Mesendoderm (in vitro differentiated cells): ENCODE results near the gene JAK3.
A peak's percentile ranks its signal among the peaks of the same experiment; 100 is the strongest.

ENCODE experiments used
- DNase-seq: peaks from one replicate; pipeline ENCODE4 v3.0.0; 2013
- H2AK5ac ChIP-seq: 2 replicates; pipeline ENCODE4 v1.6.1; 2013; ENCODE audit warnings: low read length, inconsistent platforms
- H2BK120ac ChIP-seq: 2 replicates; pipeline ENCODE4 v1.6.1; 2013; ENCODE audit warnings: low read depth, mild to moderate bottlenecking, low read length, moderate library complexity, mixed read lengths
- H2BK15ac ChIP-seq: replicated peaks from 2 replicates; pipeline ENCODE4 v1.6.1; 2013; ENCODE audit warnings: low read depth, mild to moderate bottlenecking, moderate library complexity
- H2BK5ac ChIP-seq: 2 replicates; pipeline ENCODE4 v1.6.1; 2013; ENCODE audit warnings: low read length, inconsistent platforms
- H3K18ac ChIP-seq: 2 replicates; pipeline ENCODE4 v1.6.1; 2013; ENCODE audit warnings: mild to moderate bottlenecking, low read length, mixed read lengths
- H3K23ac ChIP-seq: one replicate; pipeline ENCODE4 v1.6.1; 2013; ENCODE audit warnings: low read length
- H3K27ac ChIP-seq: 2 replicates; pipeline ENCODE4 v1.5.1; 2013; ENCODE audit warnings: low read depth, mild to moderate bottlenecking, inconsistent platforms, low read length, moderate library complexity
- H3K27me3 ChIP-seq: 2 replicates; pipeline ENCODE4 v1.6.1; 2013; ENCODE audit warnings: low read length, control low read depth, mild to moderate bottlenecking, inconsistent platforms; ENCODE audit not compliant: insufficient read depth, poor library complexity
- H3K36me3 ChIP-seq: 2 replicates; pipeline ENCODE4 v1.6.1; 2013; ENCODE audit warnings: low read length, inconsistent platforms; ENCODE audit not compliant: control insufficient read depth, insufficient read depth
- H3K4ac ChIP-seq: one replicate; pipeline ENCODE4 v1.6.1; 2013; ENCODE audit warnings: low read depth, mild to moderate bottlenecking, low read length, moderate library complexity
- H3K4me1 ChIP-seq: 2 replicates; pipeline ENCODE4 v1.6.1; 2013; ENCODE audit warnings: low read depth, low read length, inconsistent platforms; ENCODE audit not compliant: control insufficient read depth
- H3K4me2 ChIP-seq: 2 replicates; pipeline ENCODE4 v1.6.1; 2013; ENCODE audit warnings: low read length
- H3K4me3 ChIP-seq: 2 replicates; pipeline ENCODE4 v1.5.1; 2013; ENCODE audit warnings: mild to moderate bottlenecking, low read length
- H3K56ac ChIP-seq: one replicate; pipeline ENCODE4 v1.6.1; 2013; ENCODE audit warnings: low read length
- H3K79me1 ChIP-seq: 2 replicates; pipeline ENCODE4 v1.6.1; 2013; ENCODE audit warnings: low read length, inconsistent platforms
- H3K79me2 ChIP-seq: 2 replicates; pipeline ENCODE4 v1.6.1; 2013; ENCODE audit warnings: mild to moderate bottlenecking, low read length; ENCODE audit not compliant: control insufficient read depth, insufficient read depth
- H3K9ac ChIP-seq: 2 replicates; pipeline ENCODE4 v1.6.1; 2013; ENCODE audit warnings: low read length, inconsistent platforms
- H4K5ac ChIP-seq: one replicate; pipeline ENCODE4 v1.6.1; 2013; ENCODE audit warnings: low read length
- H4K8ac ChIP-seq: one replicate; pipeline ENCODE4 v1.6.1; 2013; ENCODE audit warnings: low read depth, mild to moderate bottlenecking, control low read depth, low read length, moderate library complexity
- WGBS: extraction: QIAGEN DNeasy Blood & Tissue Kit; methylation state at CpG from one replicate; pipeline ENCODE4 v1.1.7; 2013; ENCODE audit warnings: low lambda C conversion rate, missing lambda C conversion rate; ENCODE audit not compliant: insufficient coverage; ENCODE audit errors: extremely low coverage; 5-methylcytosine and 5-hydroxymethylcytosine counted together

JAK3 gene

GRCh38 chr19:17843292-17843827 lies 4.4 kb downstream of the JAK3 start:
- H3K79me2 ChIP-seq = no peaks in the 10 kb centered on the region
- H2BK120ac ChIP-seq = no peak overlapping the region
- no peaks in the 10 kb centered on the region for H3K36me3 ChIP-seq
- no peak overlapping the region for H3K4me2 ChIP-seq
- H4K5ac ChIP-seq = no peak overlapping the region
- H3K27me3 ChIP-seq = no peaks in the 10 kb centered on the region
- WGBS = no CpG with 5 or more reads among the region's 9 CpGs
- H3K9ac ChIP-seq = no peak overlapping the region
- no peak overlapping the region for H3K56ac ChIP-seq
- no peak overlapping the region for H3K23ac ChIP-seq
- DNase-seq = no peak
- no peaks in the 10 kb centered on the region for H3K4me1 ChIP-seq
- H3K4me3 ChIP-seq = no peak overlapping the region
- no peaks in the 10 kb centered on the region for H3K79me1 ChIP-seq
- H3K18ac ChIP-seq = no peak overlapping the region
- H2AK5ac ChIP-seq = no peak overlapping the region
- no peak overlapping the region for H4K8ac ChIP-seq
- no peak overlapping the region for H3K27ac ChIP-seq
- H3K4ac ChIP-seq = no peak overlapping the region
- H2BK15ac ChIP-seq = no peak overlapping the region
- H2BK5ac ChIP-seq = no peak overlapping the region

- peak overlapping the region; percentile 84 for H3K56ac ChIP-seq
- H2AK5ac ChIP-seq = no peak overlapping the region
- no peak for DNase-seq
- no peaks in the 10 kb centered on the region for H3K36me3 ChIP-seq
- no peak overlapping the region for H3K4ac ChIP-seq
- H3K18ac ChIP-seq = no peak overlapping the region
- no peaks in the 10 kb centered on the region for H3K27me3 ChIP-seq
- H3K4me1 ChIP-seq = no peaks in the 10 kb centered on the region
- WGBS = no CpG with 5 or more reads among the region's 20 CpGs
- H2BK120ac ChIP-seq = no peak overlapping the region
- H3K27ac ChIP-seq = no peak overlapping the region
- no peaks in the 10 kb centered on the region for H3K79me1 ChIP-seq
- peak overlapping the region; percentile 6 for H3K4me3 ChIP-seq
- H2BK5ac ChIP-seq = no peak overlapping the region
- H3K23ac ChIP-seq = peak overlapping the region; percentile 92
- no peaks in the 10 kb centered on the region for H3K79me2 ChIP-seq
- H4K8ac ChIP-seq = no peak overlapping the region
- H3K4me2 ChIP-seq = peak overlapping the region; percentile 65
- H4K5ac ChIP-seq = no peak overlapping the region
- H3K9ac ChIP-seq = peak overlapping the region; percentile 72
- H2BK15ac ChIP-seq = no peak overlapping the region
Measured at GRCh38 chr19:17842663-17843291, 5.0 kb downstream of the JAK3 start.

DNA sequence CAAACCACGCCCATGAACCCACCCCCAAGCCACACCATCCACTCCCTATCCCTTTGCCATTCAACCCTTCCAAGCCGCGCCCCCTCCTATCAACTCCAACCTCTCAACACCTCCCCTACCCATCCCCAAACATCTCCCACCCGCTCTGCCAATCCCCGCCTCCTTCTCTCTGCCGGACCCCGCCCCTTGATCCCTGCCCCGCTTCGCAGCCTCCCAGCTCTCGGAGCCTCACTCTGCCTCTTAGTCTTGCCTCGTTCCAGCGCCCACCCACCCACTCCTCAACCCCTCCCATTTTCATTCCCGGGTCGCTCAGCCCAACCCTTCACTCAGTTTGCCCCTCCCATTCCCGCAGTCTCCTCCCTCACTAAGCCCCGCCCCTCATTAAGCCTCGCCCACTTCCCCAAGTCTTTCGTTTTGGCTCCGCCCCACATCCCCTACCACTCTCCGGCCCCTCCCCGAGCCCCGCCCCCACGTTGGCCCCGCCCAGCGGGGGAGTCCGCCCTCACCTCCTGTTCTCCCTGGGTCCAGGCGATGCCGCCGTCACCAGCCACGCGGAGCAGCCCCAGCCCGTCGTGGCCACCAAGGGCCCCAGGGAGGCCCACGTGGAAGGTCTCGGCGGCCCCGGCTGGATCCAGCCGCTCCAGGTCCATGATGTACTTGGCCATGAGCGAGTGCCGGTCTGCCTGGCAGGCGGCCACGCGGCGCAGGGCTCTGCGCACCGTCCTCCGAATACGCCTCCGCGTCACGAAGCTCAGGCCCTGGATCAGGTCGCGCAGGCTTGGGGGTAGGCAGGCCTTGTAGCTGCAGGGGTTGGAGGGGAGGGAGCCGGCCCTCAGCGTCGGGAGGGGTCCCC lies 5.7 kb downstream of the JAK3 start:
- no peak overlapping the region for H4K8ac ChIP-seq
- no peak overlapping the region for H3K27ac ChIP-seq
- peak overlapping the region; percentile 92 for H3K23ac ChIP-seq
- peak overlapping the region; percentile 84 for H3K56ac ChIP-seq
- H3K79me2 ChIP-seq = no peaks in the 10 kb centered on the region
- no peak overlapping the region for H2BK5ac ChIP-seq
- H3K79me1 ChIP-seq = no peaks in the 10 kb centered on the region
- H3K27me3 ChIP-seq = no peaks in the 10 kb centered on the region
- peak overlapping the region; percentile 6 for H3K4me3 ChIP-seq
- no peak overlapping the region for H2BK120ac ChIP-seq
- no peak overlapping the region for H3K4ac ChIP-seq
- no peaks in the 10 kb centered on the region for H3K36me3 ChIP-seq
- peak; percentile 98 for DNase-seq
- WGBS = no CpG with 5 or more reads among the region's 56 CpGs
- H2AK5ac ChIP-seq = no peak overlapping the region
- peak overlapping the region; percentile 65 for H3K4me2 ChIP-seq
- peak overlapping the region; percentile 72 for H3K9ac ChIP-seq
- H3K4me1 ChIP-seq = no peaks in the 10 kb centered on the region
- no peak overlapping the region for H4K5ac ChIP-seq
- H2BK15ac ChIP-seq = no peak overlapping the region
- no peak overlapping the region for H3K18ac ChIP-seq

- H2BK120ac ChIP-seq = no peak overlapping the region
- no peak overlapping the region for H2BK15ac ChIP-seq
- no peak overlapping the region for H2BK5ac ChIP-seq
- peak overlapping the region; percentile 32 for H3K4me3 ChIP-seq
- WGBS = no CpG with 5 or more reads among the region's 30 CpGs
- H3K27me3 ChIP-seq = no peaks in the 10 kb centered on the region
- no peak overlapping the region for H3K18ac ChIP-seq
- H3K4me1 ChIP-seq = no peaks in the 10 kb centered on the region
- H3K56ac ChIP-seq = peak overlapping the region; percentile 89
- no peak overlapping the region for H3K27ac ChIP-seq
- H3K79me2 ChIP-seq = no peaks in the 10 kb centered on the region
- no peak for DNase-seq
- H3K23ac ChIP-seq = peak overlapping the region; percentile 11
- no peak overlapping the region for H4K8ac ChIP-seq
- H3K79me1 ChIP-seq = no peaks in the 10 kb centered on the region
- H3K4ac ChIP-seq = no peak overlapping the region
- H2AK5ac ChIP-seq = no peak overlapping the region
- H3K9ac ChIP-seq = peak overlapping the region; percentile 62
- no peaks in the 10 kb centered on the region for H3K36me3 ChIP-seq
- peak overlapping the region; percentile 87 for H3K4me2 ChIP-seq
- H4K5ac ChIP-seq = no peak overlapping the region
Measured at GRCh38 chr19:17841371-17841809, 6.4 kb downstream of the JAK3 start.

DNA sequence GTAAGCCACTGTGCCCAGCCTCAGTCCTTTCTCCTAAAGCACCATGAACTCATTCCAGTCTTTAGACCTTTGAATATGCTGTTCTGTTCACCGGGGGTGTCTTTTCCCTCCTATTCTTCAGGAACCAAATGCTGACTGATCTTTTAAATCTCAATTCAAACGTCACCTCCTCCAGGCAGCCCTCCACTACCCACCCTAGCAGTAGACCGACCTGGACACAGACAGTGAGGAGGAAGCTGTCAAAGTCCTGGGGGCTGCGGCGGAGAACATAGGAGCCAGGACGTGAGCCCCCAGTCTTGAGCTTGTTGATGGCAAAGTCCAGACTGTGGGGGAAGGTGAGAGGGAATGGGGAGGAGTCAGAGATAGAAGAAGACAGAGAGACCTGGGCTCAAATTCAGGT lies 7.8 kb downstream of the JAK3 start:
- no peak overlapping the region for H3K27ac ChIP-seq
- DNase-seq = no peak
- no peak overlapping the region for H3K4me2 ChIP-seq
- H2BK5ac ChIP-seq = no peak overlapping the region
- H4K8ac ChIP-seq = no peak overlapping the region
- H3K27me3 ChIP-seq = no peaks in the 10 kb centered on the region
- H4K5ac ChIP-seq = no peak overlapping the region
- H3K4ac ChIP-seq = no peak overlapping the region
- no peaks in the 10 kb centered on the region for H3K79me2 ChIP-seq
- no peak overlapping the region for H2BK15ac ChIP-seq
- H3K4me3 ChIP-seq = no peak overlapping the region
- no peak overlapping the region for H2AK5ac ChIP-seq
- H3K79me1 ChIP-seq = no peaks in the 10 kb centered on the region
- WGBS = no CpG with 5 or more reads among the region's 6 CpGs
- H2BK120ac ChIP-seq = no peak overlapping the region
- H3K4me1 ChIP-seq = no peaks in the 10 kb centered on the region
- no peak overlapping the region for H3K23ac ChIP-seq
- H3K36me3 ChIP-seq = no peaks in the 10 kb centered on the region
- H3K9ac ChIP-seq = no peak overlapping the region
- no peak overlapping the region for H3K18ac ChIP-seq
- no peak overlapping the region for H3K56ac ChIP-seq
